Measurements from ENCODE around the gene SERHL2.
"Not testable (repeated sequence)": the region's sequence is repeated elsewhere in the genome, so short reads cannot be mapped to it uniquely, and the experiment has no call there.

The SERHL2 gene

GRCh38 chr22:42575996-42576574 is 22.3 kb downstream of the SERHL2 start:
- DNase-seq, result not testable (repeated sequence)

- DNase-seq, result not testable (repeated sequence)
These were observed 23.4 kb downstream of the SERHL2 start for GRCh38 chr22:42577141-42577540.

- no peak for DNase-seq
These were observed 24.0 kb downstream of the SERHL2 start for GRCh38 chr22:42577623-42578240.

GRCh38 chr22:42580040-42580439 is 26.3 kb downstream of the SERHL2 start:
- not testable (repeated sequence) for DNase-seq

GRCh38 chr22:42581194-42581761 is 27.5 kb downstream of the SERHL2 start:
- DNase-seq, result peak; percentile 11

GRCh38 chr22:42581762-42582716 is 28.3 kb downstream of the SERHL2 start:
- DNase-seq, result peak; percentile 79

GRCh38 chr22:42582987-42583386 is 29.2 kb downstream of the SERHL2 start:
- DNase-seq, result no peak

- DNase-seq, result no peak
These were observed 30.7 kb downstream of the SERHL2 start for GRCh38 chr22:42584364-42584940.

- no peak for DNase-seq
These were observed 31.3 kb downstream of the SERHL2 start for GRCh38 chr22:42585096-42585495.

GRCh38 chr22:42586381-42586780 is 32.6 kb downstream of the SERHL2 start:
- no peak for DNase-seq

GRCh38 chr22:42587588-42588175 is 33.9 kb downstream of the SERHL2 start:
- no peak for DNase-seq

GRCh38 chr22:42591987-42592386 is 38.2 kb downstream of the SERHL2 start:
- no peak for DNase-seq

GRCh38 chr22:42595434-42595833 is 41.7 kb downstream of the SERHL2 start:
- no peak for DNase-seq

- DNase-seq, result no peak
These were observed 42.6 kb downstream of the SERHL2 start for GRCh38 chr22:42596336-42596735.

- no peak for DNase-seq
These were observed 43.2 kb downstream of the SERHL2 start for GRCh38 chr22:42596863-42597530.

GRCh38 chr22:42601879-42602465 is 48.2 kb downstream of the SERHL2 start:
- no peak for DNase-seq

- no peak for DNase-seq
These were observed 48.7 kb downstream of the SERHL2 start for GRCh38 chr22:42602470-42602869.

GRCh38 chr22:42603427-42603826 is 49.7 kb downstream of the SERHL2 start:
- no peak for DNase-seq

GRCh38 chr22:42604403-42604802 is 50.6 kb downstream of the SERHL2 start:
- DNase-seq, result no peak

GRCh38 chr22:42607641-42608040 is 53.9 kb downstream of the SERHL2 start:
- not testable (repeated sequence) for DNase-seq

- no peak for DNase-seq
These were observed 54.5 kb downstream of the SERHL2 start for GRCh38 chr22:42608136-42608822.
